22Rv1 (cell line): ENCODE results near the gene MPP4.

Experiments
- CTCF ChIP-seq: fragments of 450-650 bp; IDR thresholded peaks from 2 replicates; pipeline ENCODE4 v1.5.1; 2017; ENCODE audit warnings: mild to moderate bottlenecking
- ZFX ChIP-seq: fragments of 450-650 bp; IDR thresholded peaks from 2 replicates; pipeline ENCODE4 v1.6.1; 2017; ENCODE audit warnings: antibody characterized with exemption, borderline replicate concordance

GRCh38 chr2:201642086-201642578, 56.3 kb downstream of the MPP4 start:
- TF ChIP-seq CTCF: no peak
- TF ChIP-seq ZFX: no peak
